RWPE1 (cell line): ENCODE measurements around the gene GFRA1.

Source experiments
- CTCF ChIA-PET: fragments of 350-600 bp; sonication (Branson Sonifier 250); formaldehyde crosslinking; extraction: SDS; loops from one replicate; lab custom pipeline; 2021; lab: Yijun Ruan, JAX
- POLR2A ChIA-PET: fragments of 400-600 bp; formaldehyde crosslinking; extraction: SDS; loops from one replicate; lab custom pipeline; 2020; ENCODE audit warnings: antibody characterized with exemption; ENCODE audit not compliant: low non-redundant PET; lab: Yijun Ruan, JAX
- DNase-seq: peaks from one replicate; pipeline ENCODE4 v3.0.0; 2012; ENCODE audit warnings: low spot score
- H3K27ac ChIP-seq: fragments of 450-650 bp; 2 replicates; pipeline ENCODE4 v1.5.1; 2017
- TF ChIP-seq, protein P1 (sequence below): fragments of 450-650 bp; conservative IDR thresholded peaks from 2 replicates; pipeline ENCODE4 v1.5.1; 2017; ENCODE audit warnings: low read depth, mild to moderate bottlenecking

GFRA1 gene

DNA sequence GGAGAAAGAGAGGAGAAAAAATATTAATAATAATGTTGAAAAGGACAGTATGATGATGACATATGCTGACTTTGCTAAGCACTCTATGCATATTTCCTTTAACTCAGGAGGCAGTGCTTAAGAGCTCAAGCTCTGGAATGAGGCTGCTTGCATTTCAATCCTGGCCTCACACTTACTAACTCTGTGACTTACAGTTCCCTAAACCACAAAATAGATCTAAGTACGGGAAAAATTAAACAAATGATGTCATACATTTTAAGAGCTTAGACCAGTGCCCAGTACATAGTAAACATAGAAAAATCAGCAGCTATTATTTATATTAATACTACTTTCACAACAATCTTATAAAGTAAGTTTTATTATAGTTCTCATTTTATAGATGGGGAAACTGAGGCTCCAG lies 61.3 kb downstream of the GFRA1 start:
- H3K27ac ChIP-seq: no peak overlapping the region
- DNase-seq: no peak
- TF ChIP-seq, protein P1, sequence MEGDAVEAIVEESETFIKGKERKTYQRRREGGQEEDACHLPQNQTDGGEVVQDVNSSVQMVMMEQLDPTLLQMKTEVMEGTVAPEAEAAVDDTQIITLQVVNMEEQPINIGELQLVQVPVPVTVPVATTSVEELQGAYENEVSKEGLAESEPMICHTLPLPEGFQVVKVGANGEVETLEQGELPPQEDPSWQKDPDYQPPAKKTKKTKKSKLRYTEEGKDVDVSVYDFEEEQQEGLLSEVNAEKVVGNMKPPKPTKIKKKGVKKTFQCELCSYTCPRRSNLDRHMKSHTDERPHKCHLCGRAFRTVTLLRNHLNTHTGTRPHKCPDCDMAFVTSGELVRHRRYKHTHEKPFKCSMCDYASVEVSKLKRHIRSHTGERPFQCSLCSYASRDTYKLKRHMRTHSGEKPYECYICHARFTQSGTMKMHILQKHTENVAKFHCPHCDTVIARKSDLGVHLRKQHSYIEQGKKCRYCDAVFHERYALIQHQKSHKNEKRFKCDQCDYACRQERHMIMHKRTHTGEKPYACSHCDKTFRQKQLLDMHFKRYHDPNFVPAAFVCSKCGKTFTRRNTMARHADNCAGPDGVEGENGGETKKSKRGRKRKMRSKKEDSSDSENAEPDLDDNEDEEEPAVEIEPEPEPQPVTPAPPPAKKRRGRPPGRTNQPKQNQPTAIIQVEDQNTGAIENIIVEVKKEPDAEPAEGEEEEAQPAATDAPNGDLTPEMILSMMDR: no peak
- CTCF ChIA-PET: interaction anchor here (0.6 kb wide), 1 partner anchor 205 kb away, joined by 3 read pairs; no protein-coding TSS in a partner anchor
- POLR2A ChIA-PET: no interaction called here

GRCh38 chr10:116210588-116211346 lies 62.2 kb downstream of the GFRA1 start:
- DNase-seq: no peak
- CTCF ChIA-PET: interaction anchor here (0.7 kb wide), 1 partner anchor 813 kb away, joined by 4 read pairs; no protein-coding TSS in a partner anchor
- TF ChIP-seq, protein P1: no peak
- POLR2A ChIA-PET: no interaction called here
- H3K27ac ChIP-seq: no peak overlapping the region

GRCh38 chr10:116209781-116210180 lies 63.2 kb downstream of the GFRA1 start:
- CTCF ChIA-PET: no interaction called here
- POLR2A ChIA-PET: no interaction called here
- DNase-seq: no peak
- no peak overlapping the region for H3K27ac ChIP-seq
- TF ChIP-seq, protein P1: no peak

GRCh38 chr10:116208956-116209567 lies 63.9 kb downstream of the GFRA1 start:
- TF ChIP-seq, protein P1: no peak
- no peak overlapping the region for H3K27ac ChIP-seq
- POLR2A ChIA-PET: no interaction called here
- no peak for DNase-seq
- CTCF ChIA-PET: no interaction called here

- no peak overlapping the region for H3K27ac ChIP-seq
- TF ChIP-seq, protein P1: no peak
- POLR2A ChIA-PET: no interaction called here
- DNase-seq: no peak
- CTCF ChIA-PET: no interaction called here
These were observed 65.3 kb downstream of the GFRA1 start for GRCh38 chr10:116207690-116208089.

DNA sequence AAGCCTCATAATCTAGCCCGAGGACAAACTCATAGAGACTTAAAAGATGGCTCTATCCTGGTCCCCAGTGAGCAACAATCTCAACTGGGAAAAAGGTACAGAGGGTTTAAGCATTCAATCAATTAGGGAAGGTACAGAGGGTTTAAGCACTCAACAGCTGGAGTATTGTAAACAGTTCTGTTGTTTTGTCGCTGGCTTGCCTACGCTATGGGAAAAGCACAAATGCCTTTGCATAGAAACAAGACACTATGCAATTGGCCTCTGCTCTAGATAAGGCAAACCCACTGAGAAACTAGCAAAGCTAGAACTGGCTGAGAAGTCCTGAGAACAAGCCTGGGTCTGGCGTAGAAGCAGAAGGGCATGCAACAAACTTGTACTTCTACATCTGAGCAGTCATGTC lies 69.3 kb downstream of the GFRA1 start:
- TF ChIP-seq, protein P1: no peak
- ChIA-PET CTCF (interaction anchor here (0.6 kb wide), 1 partner anchor 889 kb away, joined by 3 read pairs; no protein-coding TSS in a partner anchor), POLR2A (no interaction called here)
- DNase-seq: no peak
- no peak overlapping the region for H3K27ac ChIP-seq
